TTC549 (cell line): Measurements from ENCODE around the gene CLIP4.
"Not testable (repeated sequence)": the region's sequence is repeated elsewhere in the genome, so short reads cannot be mapped to it uniquely, and the experiment has no call there.

Experiments used
- FAIRE-seq: peaks from 2 replicates; lab custom pipeline; 2012; peaks lifted over from hg19 to GRCh38; lab: Jason Lieb, UNC

The CLIP4 gene

GRCh38 chr2:29114946-29115609 lies at the start of gene CLIP4:
Gene CLIP4, plus strand, starts transcription at chr2:29115415. Its CDS starts 5,974 bp downstream, at chr2:29121389.
- no peak for FAIRE-seq

GRCh38 chr2:29066271-29066860 lies 48.8 kb upstream of the CLIP4 start:
- FAIRE-seq = no peak

- FAIRE-seq = no peak
Observed at GRCh38 chr2:29066997-29067605, 48.1 kb upstream of the CLIP4 start.

GRCh38 chr2:29068513-29068912 lies 46.7 kb upstream of the CLIP4 start:
- no peak for FAIRE-seq

- FAIRE-seq = no peak
Observed at GRCh38 chr2:29070526-29070925, 44.7 kb upstream of the CLIP4 start.

GRCh38 chr2:29071032-29071975 lies 43.9 kb upstream of the CLIP4 start:
- FAIRE-seq = no peak

GRCh38 chr2:29072251-29072650 lies 43.0 kb upstream of the CLIP4 start:
- no peak for FAIRE-seq

- no peak for FAIRE-seq
Observed at GRCh38 chr2:29072971-29073725, 42.1 kb upstream of the CLIP4 start.

GRCh38 chr2:29073933-29074332 lies 41.3 kb upstream of the CLIP4 start:
- no peak for FAIRE-seq

GRCh38 chr2:29074411-29074810 lies 40.8 kb upstream of the CLIP4 start, which contains the start of gene PCARE:
Gene PCARE, minus strand, starts transcription at chr2:29074523. Its CDS starts 262 bp downstream, at chr2:29074261.
- FAIRE-seq = no peak

GRCh38 chr2:29075894-29076705 lies 39.1 kb upstream of the CLIP4 start:
- no peak for FAIRE-seq

- no peak for FAIRE-seq
Observed at GRCh38 chr2:29079887-29080286, 35.3 kb upstream of the CLIP4 start.

- no peak for FAIRE-seq
Observed at GRCh38 chr2:29080886-29081743, 34.1 kb upstream of the CLIP4 start.

- no peak for FAIRE-seq
Observed at GRCh38 chr2:29082804-29083495, 32.3 kb upstream of the CLIP4 start.

- no peak for FAIRE-seq
Observed at GRCh38 chr2:29084554-29084953, 30.7 kb upstream of the CLIP4 start.

- not testable (repeated sequence) for FAIRE-seq
Observed at GRCh38 chr2:29090311-29090710, 24.9 kb upstream of the CLIP4 start.

GRCh38 chr2:29096969-29097368 lies 18.2 kb upstream of the CLIP4 start:
- no peak for FAIRE-seq

- FAIRE-seq = no peak
Observed at GRCh38 chr2:29097569-29097968, 17.6 kb upstream of the CLIP4 start.

GRCh38 chr2:29100564-29100963 lies 14.7 kb upstream of the CLIP4 start:
- FAIRE-seq = no peak
